ENCODE measurements around the gene PRDM16.

DNA sequence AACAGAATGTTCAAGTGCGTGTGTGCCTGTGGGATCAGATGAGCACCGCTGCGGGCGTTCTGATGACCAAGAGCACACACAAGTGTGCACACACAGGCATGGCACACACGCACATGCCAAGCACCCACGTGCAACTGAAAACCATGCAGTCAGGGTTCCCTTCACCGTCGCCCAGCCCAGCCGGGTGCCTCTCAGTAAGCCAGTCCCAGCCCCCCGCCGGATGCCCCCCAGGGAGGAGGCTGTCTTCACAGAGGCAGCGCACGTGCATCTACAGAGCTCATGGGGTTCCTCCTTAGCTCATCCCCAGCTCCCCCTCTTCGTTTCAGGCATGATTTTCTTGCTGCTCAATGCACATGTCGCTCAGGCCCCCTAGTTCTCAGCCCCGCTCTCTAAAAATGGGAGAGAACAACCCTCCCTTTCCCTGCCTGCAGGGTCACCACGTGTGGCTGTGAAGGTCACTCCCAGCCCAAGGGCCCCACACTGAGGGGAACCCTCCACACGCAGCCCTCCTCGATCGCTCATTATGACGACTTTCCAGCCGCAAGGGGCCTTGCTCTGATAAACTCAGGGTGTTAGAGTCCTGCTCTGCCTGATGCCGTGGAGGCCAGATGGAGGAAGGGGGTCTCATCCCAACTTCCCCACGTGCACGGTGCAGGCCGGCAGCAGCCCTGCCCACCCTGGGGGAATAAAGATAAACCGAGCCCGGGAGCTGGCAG lies 355.1 kb downstream of the PRDM16 start:
- TF ChIP-seq ZNF544 (tag by site-specific recombination; IDR thresholded peaks at IDR 0.05) = no peak
- no peak for TF ChIP-seq ZNF133 (tag by site-specific recombination; IDR thresholded peaks at IDR 0.05)
- no peak for TF ChIP-seq ZNF146 (tag by site-specific recombination; IDR thresholded peaks at IDR 0.05)
- TF ChIP-seq, protein P1, sequence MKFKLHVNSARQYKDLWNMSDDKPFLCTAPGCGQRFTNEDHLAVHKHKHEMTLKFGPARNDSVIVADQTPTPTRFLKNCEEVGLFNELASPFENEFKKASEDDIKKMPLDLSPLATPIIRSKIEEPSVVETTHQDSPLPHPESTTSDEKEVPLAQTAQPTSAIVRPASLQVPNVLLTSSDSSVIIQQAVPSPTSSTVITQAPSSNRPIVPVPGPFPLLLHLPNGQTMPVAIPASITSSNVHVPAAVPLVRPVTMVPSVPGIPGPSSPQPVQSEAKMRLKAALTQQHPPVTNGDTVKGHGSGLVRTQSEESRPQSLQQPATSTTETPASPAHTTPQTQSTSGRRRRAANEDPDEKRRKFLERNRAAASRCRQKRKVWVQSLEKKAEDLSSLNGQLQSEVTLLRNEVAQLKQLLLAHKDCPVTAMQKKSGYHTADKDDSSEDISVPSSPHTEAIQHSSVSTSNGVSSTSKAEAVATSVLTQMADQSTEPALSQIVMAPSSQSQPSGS (tag by site-specific recombination; IDR thresholded peaks at IDR 0.05; ENCODE audit: low read depth) = no peak
- TF ChIP-seq ZNF223 (tag by site-specific recombination; IDR thresholded peaks at IDR 0.05) = no peak
- TF ChIP-seq, protein P2, sequence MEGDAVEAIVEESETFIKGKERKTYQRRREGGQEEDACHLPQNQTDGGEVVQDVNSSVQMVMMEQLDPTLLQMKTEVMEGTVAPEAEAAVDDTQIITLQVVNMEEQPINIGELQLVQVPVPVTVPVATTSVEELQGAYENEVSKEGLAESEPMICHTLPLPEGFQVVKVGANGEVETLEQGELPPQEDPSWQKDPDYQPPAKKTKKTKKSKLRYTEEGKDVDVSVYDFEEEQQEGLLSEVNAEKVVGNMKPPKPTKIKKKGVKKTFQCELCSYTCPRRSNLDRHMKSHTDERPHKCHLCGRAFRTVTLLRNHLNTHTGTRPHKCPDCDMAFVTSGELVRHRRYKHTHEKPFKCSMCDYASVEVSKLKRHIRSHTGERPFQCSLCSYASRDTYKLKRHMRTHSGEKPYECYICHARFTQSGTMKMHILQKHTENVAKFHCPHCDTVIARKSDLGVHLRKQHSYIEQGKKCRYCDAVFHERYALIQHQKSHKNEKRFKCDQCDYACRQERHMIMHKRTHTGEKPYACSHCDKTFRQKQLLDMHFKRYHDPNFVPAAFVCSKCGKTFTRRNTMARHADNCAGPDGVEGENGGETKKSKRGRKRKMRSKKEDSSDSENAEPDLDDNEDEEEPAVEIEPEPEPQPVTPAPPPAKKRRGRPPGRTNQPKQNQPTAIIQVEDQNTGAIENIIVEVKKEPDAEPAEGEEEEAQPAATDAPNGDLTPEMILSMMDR (tag by site-specific recombination; IDR thresholded peaks at IDR 0.05) = no peak
- TF ChIP-seq ZNF777 (tag by site-specific recombination; IDR thresholded peaks at IDR 0.05; ENCODE audit: borderline replicate concordance) = no peak
- TF ChIP-seq ZNF140 (tag by site-specific recombination; IDR thresholded peaks at IDR 0.05) = no peak
- no peak for TF ChIP-seq ZNF704 (tag by site-specific recombination; IDR thresholded peaks at IDR 0.05)
- TF ChIP-seq HOXC10 (CRISPR knock-in tag; IDR thresholded peaks at IDR 0.05) = no peak
- TF ChIP-seq ZBTB21 (tag by site-specific recombination; IDR thresholded peaks at IDR 0.05) = no peak
- no peak for TF ChIP-seq ZBTB6 (tag by site-specific recombination; IDR thresholded peaks at IDR 0.05)
- TF ChIP-seq, protein P3, sequence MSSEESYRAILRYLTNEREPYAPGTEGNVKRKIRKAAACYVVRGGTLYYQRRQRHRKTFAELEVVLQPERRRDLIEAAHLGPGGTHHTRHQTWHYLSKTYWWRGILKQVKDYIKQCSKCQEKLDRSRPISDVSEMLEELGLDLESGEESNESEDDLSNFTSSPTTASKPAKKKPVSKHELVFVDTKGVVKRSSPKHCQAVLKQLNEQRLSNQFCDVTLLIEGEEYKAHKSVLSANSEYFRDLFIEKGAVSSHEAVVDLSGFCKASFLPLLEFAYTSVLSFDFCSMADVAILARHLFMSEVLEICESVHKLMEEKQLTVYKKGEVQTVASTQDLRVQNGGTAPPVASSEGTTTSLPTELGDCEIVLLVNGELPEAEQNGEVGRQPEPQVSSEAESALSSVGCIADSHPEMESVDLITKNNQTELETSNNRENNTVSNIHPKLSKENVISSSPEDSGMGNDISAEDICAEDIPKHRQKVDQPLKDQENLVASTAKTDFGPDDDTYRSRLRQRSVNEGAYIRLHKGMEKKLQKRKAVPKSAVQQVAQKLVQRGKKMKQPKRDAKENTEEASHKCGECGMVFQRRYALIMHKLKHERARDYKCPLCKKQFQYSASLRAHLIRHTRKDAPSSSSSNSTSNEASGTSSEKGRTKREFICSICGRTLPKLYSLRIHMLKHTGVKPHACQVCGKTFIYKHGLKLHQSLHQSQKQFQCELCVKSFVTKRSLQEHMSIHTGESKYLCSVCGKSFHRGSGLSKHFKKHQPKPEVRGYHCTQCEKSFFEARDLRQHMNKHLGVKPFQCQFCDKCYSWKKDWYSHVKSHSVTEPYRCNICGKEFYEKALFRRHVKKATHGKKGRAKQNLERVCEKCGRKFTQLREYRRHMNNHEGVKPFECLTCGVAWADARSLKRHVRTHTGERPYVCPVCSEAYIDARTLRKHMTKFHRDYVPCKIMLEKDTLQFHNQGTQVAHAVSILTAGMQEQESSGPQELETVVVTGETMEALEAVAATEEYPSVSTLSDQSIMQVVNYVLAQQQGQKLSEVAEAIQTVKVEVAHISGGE (tag by site-specific recombination; conservative IDR thresholded peaks at IDR 0.05; ENCODE audit: low read depth) = no peak
- no peak for TF ChIP-seq ZNF843 (tag by site-specific recombination; IDR thresholded peaks at IDR 0.05)
